ENCODE results near the gene FLT4. TPM values are rescaled to one million over a fixed set of nuclear protein-coding genes. Genes with fewer than 3 reads are reported as not detected.

Gene FLT4
- total and polyA plus RNA-seq, 9 of the 15 experiments (the other 6 are each of a cell fraction or from before 2014, with no cell fraction given): 0.01 to 0.42 (median 0.14) TPM; not detected in 2

DNA sequence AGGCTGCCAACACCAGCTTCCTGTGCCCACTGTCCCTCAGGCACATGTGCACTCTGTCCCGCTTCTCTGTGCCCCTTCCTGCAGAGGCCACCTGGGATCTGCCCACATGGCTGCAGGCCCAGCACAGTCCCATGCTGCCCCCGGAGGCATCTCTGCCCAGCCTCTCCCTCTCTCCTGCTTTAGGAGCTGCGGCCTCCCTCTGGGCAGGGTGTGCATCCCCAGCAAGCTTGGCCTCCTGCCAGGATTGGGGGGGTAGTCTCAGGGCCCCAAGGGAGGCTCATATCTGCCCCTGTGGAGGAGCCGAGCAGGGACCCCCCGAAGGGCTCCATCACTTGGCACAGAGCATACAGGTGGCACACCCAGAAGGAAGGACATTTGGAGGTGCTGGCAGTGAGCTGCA is 24.8 kb downstream of the FLT4 start:
- ChIA-PET POLR2A (no interaction called here), CTCF (ENCODE audit: low intra/inter-chr PET ratio) (no interaction called here)

DNA sequence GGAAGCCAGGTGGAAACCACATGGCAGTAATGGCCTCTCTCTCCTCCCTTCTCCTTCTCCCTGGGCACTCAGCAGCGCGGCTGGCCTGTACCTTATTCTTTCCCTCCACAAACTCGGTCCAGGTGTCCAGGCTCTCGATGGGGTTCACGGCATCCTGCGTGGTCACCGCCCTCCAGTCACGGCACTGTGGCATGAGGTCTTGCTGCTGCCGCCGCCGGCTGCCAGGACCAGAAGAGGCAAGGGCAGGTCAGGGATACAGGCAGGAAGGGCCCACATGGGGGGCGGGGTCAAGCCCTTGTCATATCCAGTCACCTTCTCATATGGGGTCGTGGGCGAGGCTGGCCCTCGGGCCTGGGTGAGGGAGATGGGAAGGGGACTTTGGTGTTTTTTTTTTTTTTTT is 25.6 kb downstream of the FLT4 start:
- in situ Hi-C loops (cut with MboI): no loop called here
- no peak for DNase-seq (ENCODE audit: extremely low read depth in 1 of 4, low spot score in 3 of 4)
- no peaks in the 10 kb centered on the region for H4K20me1 ChIP-seq (replicated peaks; ENCODE audit: control insufficient read depth, insufficient read depth, low read length)
- no peak for ATAC-seq
- peaks cover 0 to 49% of the 10 kb centered on the region in 2 experiments; a peak in 2 of 5 replicates for H3K4me1 ChIP-seq (replicated peaks in 1 of 2; ENCODE audit: control insufficient read depth in 2 of 2, insufficient read depth in 2 of 2, low read length in 2 of 2)
- H2AFZ ChIP-seq (ENCODE audit: low read depth, low read length): peak overlapping the region; percentile 55; the same call in 1 of the 2 replicates
- H3K27me3 ChIP-seq (ENCODE audit: control insufficient read depth in 2 of 2, insufficient read depth in 2 of 2, low read length in 2 of 2): peaks cover 9 to 63% of the 10 kb centered on the region in 2 experiments
- H3K79me2 ChIP-seq (ENCODE audit: control insufficient read depth, insufficient read depth, low read length): no peaks in the 10 kb centered on the region
- FAIRE-seq: no peak
- no peaks in the 10 kb centered on the region for H3K9me3 ChIP-seq (replicated peaks; ENCODE audit: control insufficient read depth, insufficient read depth, low read depth, low read length)
- H3K27ac ChIP-seq (ENCODE audit: extremely low read depth, low read depth, low read length): no peak overlapping the region
- 62% methylated on average over 10 of the region's 15 CpGs for WGBS (ENCODE audit: insufficient coverage, low coverage, missing lambda C conversion rate)
- CTCF ChIA-PET (ENCODE audit: low intra/inter-chr PET ratio): no interaction called here
- H3K9me1 ChIP-seq (ENCODE audit: control insufficient read depth, insufficient read depth, low read length): no peaks in the 10 kb centered on the region
- intact Hi-C loops (cut with micrococcal nuclease): no loop called here
- H3K4me2 ChIP-seq (ENCODE audit: insufficient read depth, low read length): no peak overlapping the region
- POLR2A ChIA-PET: no interaction called here
- H3K36me3 ChIP-seq (ENCODE audit: control insufficient read depth, insufficient read depth, low read length): no peaks in the 10 kb centered on the region
- BruUV-seq (replicated peaks): no TSS peak
- no peak overlapping the region for H3K4me3 ChIP-seq
- H3K9ac ChIP-seq (ENCODE audit: insufficient read depth in 1 of 2, low read depth in 2 of 2, low read length in 2 of 2): no peak overlapping the region
- TF ChIP-seq CHD4 (IDR thresholded peaks at IDR 0.05; ENCODE audit: insufficient read depth, insufficient replicate concordance, low read depth, low read length, poor library complexity, severe bottlenecking) (no peak), PPARD (CRISPR knock-in tag; IDR thresholded peaks at IDR 0.05) (no peak), KLF13 (tag; IDR thresholded peaks at IDR 0.05; ENCODE audit: borderline replicate concordance, low read depth) (no peak), FOXK1 (CRISPR knock-in tag; IDR thresholded peaks at IDR 0.05; ENCODE audit: borderline replicate concordance) (no peak), ARHGAP35 (IDR thresholded peaks at IDR 0.05; ENCODE audit: partially characterized antibody) (no peak), NCOA4 (IDR thresholded peaks at IDR 0.05; ENCODE audit: partially characterized antibody) (no peak)

More for the DNA sequence above, 24.8 kb downstream of the FLT4 start:
- H3K36me3 ChIP-seq (ENCODE audit: control insufficient read depth, insufficient read depth, low read length): no peaks in the 10 kb centered on the region
- FAIRE-seq (no peak), DNase-seq (ENCODE audit: extremely low read depth in 1 of 4, low spot score in 3 of 4) (no peak), ATAC-seq (0 out of 3 replicates have a peak, but pooled peaks have one; percentile 7)
- H3K9me3 ChIP-seq (replicated peaks; ENCODE audit: control insufficient read depth, insufficient read depth, low read depth, low read length): no peaks in the 10 kb centered on the region
- no peak overlapping the region for H2AFZ ChIP-seq (ENCODE audit: low read depth, low read length)
- no peak overlapping the region for H3K27ac ChIP-seq (ENCODE audit: extremely low read depth, low read depth, low read length)
- H3K4me1 ChIP-seq (replicated peaks in 1 of 2; ENCODE audit: control insufficient read depth in 2 of 2, insufficient read depth in 2 of 2, low read length in 2 of 2): peaks cover 0 to 51% of the 10 kb centered on the region in 2 experiments; a peak in 2 of 5 replicates
- no TSS peak for BruUV-seq (replicated peaks)
- TF ChIP-seq MED1 (CRISPR knock-in tag; IDR thresholded peaks at IDR 0.05; ENCODE audit: borderline replicate concordance) (no peak), NFIC (IDR thresholded peaks at IDR 0.05) (peak; percentile 89), ZNF740 (CRISPR knock-in tag; IDR thresholded peaks at IDR 0.05) (peak; percentile 47; the same call in 1 of the 2 replicates), ZNF740 (tag; IDR thresholded peaks at IDR 0.05) (0 out of 4 replicates have a peak, but pooled peaks of 1 of the 2 experiments have one; percentile 26)
- no peaks in the 10 kb centered on the region for H3K9me1 ChIP-seq (ENCODE audit: control insufficient read depth, insufficient read depth, low read length)
- peaks cover 13 to 67% of the 10 kb centered on the region in 2 experiments for H3K27me3 ChIP-seq (ENCODE audit: control insufficient read depth in 2 of 2, insufficient read depth in 2 of 2, low read length in 2 of 2)
- in situ Hi-C loops (cut with MboI): no loop called here
- intact Hi-C loops (cut with micrococcal nuclease): no loop called here
- H3K9ac ChIP-seq (ENCODE audit: insufficient read depth in 1 of 2, low read depth in 2 of 2, low read length in 2 of 2): no peak overlapping the region
- no peak overlapping the region for H3K4me3 ChIP-seq
- WGBS (ENCODE audit: insufficient coverage, low coverage, missing lambda C conversion rate): 30% methylated on average over 5 of the region's 5 CpGs
- peaks cover 3% of the 10 kb centered on the region; the same call in 1 of the 2 replicates for H4K20me1 ChIP-seq (replicated peaks; ENCODE audit: control insufficient read depth, insufficient read depth, low read length)
- no peak overlapping the region for H3K4me2 ChIP-seq (ENCODE audit: insufficient read depth, low read length)
- no peaks in the 10 kb centered on the region for H3K79me2 ChIP-seq (ENCODE audit: control insufficient read depth, insufficient read depth, low read length)
